ENCODE measurements around the gene MYO18A. TPM values are rescaled to one million over a fixed set of nuclear protein-coding genes. Genes with fewer than 3 reads are reported as not detected.

Gene MYO18A
- total RNA-seq, 4 donors from 2014 or later, result 104 to 359 (median 188) TPM

DNA sequence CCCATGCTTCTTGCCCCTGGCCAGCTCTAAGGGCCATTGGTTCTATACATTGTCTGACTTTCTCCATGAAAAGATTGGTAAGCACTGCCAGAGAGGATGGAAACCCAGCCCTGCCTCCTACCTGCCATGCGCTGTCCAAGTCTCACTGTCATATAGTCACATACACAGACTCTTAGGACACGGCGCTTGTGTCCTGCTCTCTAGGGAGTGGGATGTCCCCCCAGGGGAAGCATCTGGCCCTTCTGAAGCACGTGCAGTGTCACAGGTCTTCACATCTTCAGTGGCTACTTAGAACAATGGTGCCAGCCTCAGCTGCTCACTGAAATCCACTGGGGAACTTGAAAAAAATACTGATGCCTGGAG, 38.7 kb downstream of the MYO18A start:
- peaks cover 0 to 3% (median 0%) of the 10 kb centered on the region in 3 donors for H3K36me3 ChIP-seq
- H3K27me3 ChIP-seq, result no peaks in the 10 kb centered on the region
- H3K9me3 ChIP-seq, result no peaks in the 10 kb centered on the region
- DNase-seq, result peak in 2 of 3 donors; percentile 22 to 27
- H3K4me3 ChIP-seq, result peak overlapping the region in 2 of 4 donors; percentile 50 to 52
- H3K4me1 ChIP-seq, result peaks cover 0 to 61% (median 11%) of the 10 kb centered on the region in 4 donors
- peak overlapping the region; percentile 60 to 91 (median 74) for H3K27ac ChIP-seq
- TF ChIP-seq CTCF (IDR thresholded peaks at IDR 0.05), result no peak
- TF ChIP-seq POLR2A (IDR thresholded peaks at IDR 0.05), result no peak

DNA sequence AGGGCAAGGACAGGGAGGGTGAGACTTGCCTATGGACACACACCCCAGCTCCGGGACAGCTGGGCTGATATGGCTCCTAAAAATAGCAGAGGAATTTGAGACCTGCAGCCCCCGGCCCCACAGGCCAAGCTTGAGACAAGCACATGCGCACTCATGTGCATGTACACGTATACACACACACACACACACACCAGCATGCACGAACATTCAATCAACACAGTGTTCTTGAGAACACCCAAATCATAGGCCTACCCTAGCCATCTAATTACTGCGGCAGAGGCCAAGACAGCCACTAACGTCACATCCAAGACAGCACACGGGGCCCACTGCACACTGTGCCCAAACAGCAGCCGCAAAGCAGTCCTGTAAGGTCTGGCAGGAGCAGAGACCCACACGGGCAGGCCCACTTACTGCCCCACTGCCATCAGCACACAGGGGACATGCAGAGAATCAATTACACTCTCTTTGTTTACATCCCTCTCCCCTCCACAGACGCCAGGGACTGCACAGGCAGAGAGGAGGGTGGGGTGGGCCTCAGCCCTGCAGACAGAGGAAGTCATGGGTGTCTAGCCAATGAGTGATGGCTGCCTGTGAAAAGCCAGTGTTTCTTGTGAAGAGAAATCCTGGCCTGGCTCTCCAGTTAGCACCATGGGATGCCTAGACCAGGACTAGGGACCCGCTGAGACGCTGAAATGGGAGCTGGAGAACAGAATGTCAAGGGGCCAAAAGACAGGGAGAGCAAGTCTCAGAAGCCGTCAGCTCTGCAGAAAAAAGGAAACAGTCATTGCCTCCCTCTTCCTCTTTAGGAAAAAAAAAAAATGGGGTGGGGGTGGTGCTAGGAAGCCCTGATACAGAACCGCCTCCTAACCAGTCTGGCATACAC, 39.3 kb downstream of the MYO18A start:
- DNase-seq, result peak; percentile 49 to 74 (median 73)
- Histone ChIP-seq H3K4me1 (peaks cover 0 to 61% (median 11%) of the 10 kb centered on the region in 4 donors), H3K4me3 (peak overlapping the region; percentile 18 to 52 (median 46)), H3K27ac (peak overlapping the region; percentile 60 to 91 (median 74)), H3K36me3 (peaks cover 0 to 3% (median 0%) of the 10 kb centered on the region in 3 donors), H3K27me3 (no peaks in the 10 kb centered on the region), H3K9me3 (no peaks in the 10 kb centered on the region)
- TF ChIP-seq CTCF (IDR thresholded peaks at IDR 0.05) (no peak), POLR2A (IDR thresholded peaks at IDR 0.05) (no peak)

DNA sequence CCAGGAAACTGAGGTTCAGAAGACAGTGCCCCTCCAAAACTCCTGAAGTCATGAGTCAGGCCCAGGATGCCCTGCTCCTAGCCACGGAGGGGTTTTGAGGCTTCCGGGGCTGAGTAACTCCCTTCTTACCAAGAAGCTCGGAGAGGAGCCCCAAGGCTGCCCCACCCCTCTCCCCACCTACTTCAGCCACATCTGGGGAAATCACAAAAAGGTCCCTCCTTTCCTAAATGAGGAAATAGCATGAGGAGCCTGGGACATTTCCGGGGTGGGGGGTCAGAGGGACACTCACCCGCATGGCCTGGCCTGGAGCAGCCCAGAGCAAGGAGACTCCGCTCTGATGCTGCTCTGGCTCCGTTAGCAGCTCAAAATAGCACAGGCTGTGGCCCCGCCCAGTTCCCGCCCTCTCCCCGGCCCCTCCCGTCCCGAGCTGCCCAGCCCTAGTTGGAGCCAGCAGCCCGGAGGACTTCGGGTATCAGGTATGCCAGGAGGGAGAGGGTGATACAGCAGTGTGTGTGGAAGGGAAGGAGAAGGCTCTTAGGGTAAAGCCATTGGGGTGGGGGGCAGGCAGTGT, 40.1 kb downstream of the MYO18A start:
- no peak for TF ChIP-seq CTCF (IDR thresholded peaks at IDR 0.05)
- TF ChIP-seq POLR2A (IDR thresholded peaks at IDR 0.05), result peak; percentile 27
- H3K27ac ChIP-seq, result peak overlapping the region; percentile 60 to 91 (median 74)
- peaks cover 0 to 54% (median 11%) of the 10 kb centered on the region in 4 donors for H3K4me1 ChIP-seq
- H3K36me3 ChIP-seq, result peaks cover 0 to 8% (median 0%) of the 10 kb centered on the region in 3 donors
- peak; percentile 86 to 93 (median 90) for DNase-seq
- H3K27me3 ChIP-seq, result no peaks in the 10 kb centered on the region
- H3K4me3 ChIP-seq, result peak overlapping the region; percentile 18 to 52 (median 46)
- H3K9me3 ChIP-seq, result no peaks in the 10 kb centered on the region

DNA sequence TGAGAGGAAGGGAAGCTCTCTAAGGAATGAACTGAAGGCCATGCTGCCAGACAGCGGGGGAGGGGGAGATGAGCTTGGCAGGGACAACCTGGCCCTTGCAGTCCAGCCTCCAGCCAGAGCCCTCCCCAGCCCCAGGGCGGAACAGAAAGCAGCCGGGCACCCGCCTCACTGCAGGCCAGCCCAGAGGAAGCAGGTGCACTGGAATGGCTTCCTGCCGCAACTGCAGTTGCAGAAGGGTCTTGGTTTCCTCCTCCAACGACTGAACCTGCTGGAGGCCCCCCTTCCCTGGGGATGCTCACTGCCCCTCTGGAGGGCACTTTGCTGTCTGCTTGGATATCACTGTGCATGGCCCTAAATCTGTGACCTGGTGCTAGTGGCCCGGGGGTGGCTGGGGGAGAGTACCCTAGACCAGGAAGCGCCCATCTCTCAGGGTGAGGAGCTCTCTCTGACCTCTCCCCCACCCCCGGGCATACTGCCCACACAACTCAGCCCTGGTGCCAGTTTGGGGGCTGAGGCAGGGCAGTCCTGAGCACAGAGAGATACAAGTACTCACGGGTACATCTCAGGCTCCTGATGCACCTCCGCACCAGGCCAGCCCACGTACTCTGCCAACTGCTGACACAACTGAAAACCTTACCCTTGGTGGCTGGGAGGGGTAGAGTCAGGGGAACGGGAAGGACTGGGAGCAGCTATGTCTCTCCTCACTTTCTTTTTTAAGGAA, 41.1 kb downstream of the MYO18A start:
- no peaks in the 10 kb centered on the region for H3K27me3 ChIP-seq
- no peaks in the 10 kb centered on the region for H3K9me3 ChIP-seq
- H3K4me3 ChIP-seq, result peak overlapping the region; percentile 18 to 52 (median 46)
- H3K4me1 ChIP-seq, result peaks cover 0 to 45% (median 11%) of the 10 kb centered on the region in 4 donors
- peaks cover 0 to 8% (median 0%) of the 10 kb centered on the region in 3 donors for H3K36me3 ChIP-seq
- DNase-seq, result peak; percentile 55 to 81 (median 78)
- TF ChIP-seq POLR2A (IDR thresholded peaks at IDR 0.05), result no peak
- no peak for TF ChIP-seq CTCF (IDR thresholded peaks at IDR 0.05)
- peak overlapping the region; percentile 60 to 91 (median 74) for H3K27ac ChIP-seq

GRCh38 chr17:29138184-29138955, 41.8 kb downstream of the MYO18A start:
- peak in 2 of 3 donors; percentile 47 to 58 for DNase-seq
- Histone ChIP-seq H3K9me3 (no peaks in the 10 kb centered on the region), H3K4me3 (peak overlapping the region; percentile 18 to 52 (median 46)), H3K27me3 (no peaks in the 10 kb centered on the region), H3K4me1 (peaks cover 0 to 39% (median 11%) of the 10 kb centered on the region in 4 donors), H3K27ac (peak overlapping the region; percentile 60 to 91 (median 74)), H3K36me3 (peaks cover 0 to 8% (median 0%) of the 10 kb centered on the region in 3 donors)
- TF ChIP-seq CTCF (IDR thresholded peaks at IDR 0.05), result no peak
- no peak for TF ChIP-seq POLR2A (IDR thresholded peaks at IDR 0.05)
